Measurements from ENCODE around the gene TUBA1B. TPM values are rescaled to one million over a fixed set of nuclear protein-coding genes. Genes with fewer than 3 reads are reported as not detected.

TUBA1B gene
- total RNA-seq, 1 experiment from 2014 or later = 4,374 TPM

DNA sequence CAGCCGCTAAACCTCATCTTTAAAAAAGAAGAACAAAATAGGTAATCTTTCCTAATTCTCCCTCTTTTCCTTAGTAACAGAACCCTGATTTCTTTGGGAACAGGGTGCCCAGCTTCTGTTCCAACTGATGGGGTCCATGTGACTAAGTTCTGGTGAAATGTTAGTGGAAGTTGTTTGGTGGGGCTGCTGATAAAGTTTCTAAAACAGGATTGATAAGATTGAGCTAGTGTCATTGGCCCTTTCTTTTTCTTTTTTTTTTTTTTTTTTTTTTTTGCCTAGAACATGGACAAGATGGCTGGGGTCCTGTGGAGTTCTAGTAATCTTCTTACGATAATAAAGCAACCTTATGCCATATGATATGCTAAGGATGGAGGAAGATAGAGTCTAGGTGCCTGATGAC is 16.2 kb upstream of the TUBA1B start:
- Histone ChIP-seq H3K4me1 (ENCODE audit: insufficient read depth, low read length) (no peaks in the 10 kb centered on the region), H3K9me3 (ENCODE audit: low read length) (no peaks in the 10 kb centered on the region), H4K20me1 (ENCODE audit: low read length) (no peaks in the 10 kb centered on the region), H3K4me3 (ENCODE audit: low read length) (no peak overlapping the region), H3K27ac (ENCODE audit: low read length) (no peak overlapping the region), H3K4me2 (ENCODE audit: low read length) (no peak overlapping the region), H3K9ac (ENCODE audit: low read length) (no peak overlapping the region), H3K79me2 (ENCODE audit: low read length) (no peaks in the 10 kb centered on the region), H3K9me2 (replicated peaks; ENCODE audit: low read length) (no peaks in the 10 kb centered on the region), H2AFZ (ENCODE audit: low read length) (no peak overlapping the region), H3F3A (ENCODE audit: low read length, unreplicated experiment) (no peaks in the 10 kb centered on the region), H3K27me3 (ENCODE audit: low read length) (no peaks in the 10 kb centered on the region), H3K36me3 (ENCODE audit: low read depth, low read length) (no peaks in the 10 kb centered on the region)
- DNase-seq = no peak
- ChIA-PET CTCF (no interaction called here), POLR2A (ENCODE audit: unreplicated experiment) (no interaction called here)
- ATAC-seq = no peak
- TF ChIP-seq EZH2phosphoT487 (IDR thresholded peaks at IDR 0.05; ENCODE audit: borderline replicate concordance, low read length) = no peak
- TF ChIP-seq EZH2 (IDR thresholded peaks at IDR 0.05; ENCODE audit: low read length, unreplicated experiment) = no peak
- TF ChIP-seq, protein P1, sequence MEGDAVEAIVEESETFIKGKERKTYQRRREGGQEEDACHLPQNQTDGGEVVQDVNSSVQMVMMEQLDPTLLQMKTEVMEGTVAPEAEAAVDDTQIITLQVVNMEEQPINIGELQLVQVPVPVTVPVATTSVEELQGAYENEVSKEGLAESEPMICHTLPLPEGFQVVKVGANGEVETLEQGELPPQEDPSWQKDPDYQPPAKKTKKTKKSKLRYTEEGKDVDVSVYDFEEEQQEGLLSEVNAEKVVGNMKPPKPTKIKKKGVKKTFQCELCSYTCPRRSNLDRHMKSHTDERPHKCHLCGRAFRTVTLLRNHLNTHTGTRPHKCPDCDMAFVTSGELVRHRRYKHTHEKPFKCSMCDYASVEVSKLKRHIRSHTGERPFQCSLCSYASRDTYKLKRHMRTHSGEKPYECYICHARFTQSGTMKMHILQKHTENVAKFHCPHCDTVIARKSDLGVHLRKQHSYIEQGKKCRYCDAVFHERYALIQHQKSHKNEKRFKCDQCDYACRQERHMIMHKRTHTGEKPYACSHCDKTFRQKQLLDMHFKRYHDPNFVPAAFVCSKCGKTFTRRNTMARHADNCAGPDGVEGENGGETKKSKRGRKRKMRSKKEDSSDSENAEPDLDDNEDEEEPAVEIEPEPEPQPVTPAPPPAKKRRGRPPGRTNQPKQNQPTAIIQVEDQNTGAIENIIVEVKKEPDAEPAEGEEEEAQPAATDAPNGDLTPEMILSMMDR (conservative IDR thresholded peaks at IDR 0.05; ENCODE audit: low read depth, low read length) = no peak
- BruUV-seq (replicated peaks) = no TSS peak
- intact Hi-C loops (cut with micrococcal nuclease) = no loop called here

DNA sequence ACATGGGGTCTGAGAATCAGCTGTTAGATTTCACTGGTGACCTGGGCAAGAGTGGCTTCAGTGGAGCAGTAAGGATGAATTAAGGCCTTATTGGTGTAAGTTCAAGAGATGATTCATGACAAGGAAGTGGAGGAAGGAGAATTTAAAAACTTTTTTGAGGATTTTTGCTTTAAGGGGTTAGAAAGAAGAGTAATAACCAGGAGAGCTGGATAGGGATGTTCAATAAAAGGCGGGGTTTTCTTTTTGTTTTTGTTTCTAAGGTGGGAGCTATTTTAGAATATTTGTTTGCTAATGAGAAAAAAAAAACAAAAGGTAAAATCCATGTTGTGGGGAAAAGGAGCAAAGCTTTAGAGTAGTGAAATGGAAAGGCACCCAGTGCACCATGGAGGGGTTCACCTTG is 15.2 kb upstream of the TUBA1B start:
- no peaks in the 10 kb centered on the region for H3K9me3 ChIP-seq (ENCODE audit: low read length)
- H3K27ac ChIP-seq (ENCODE audit: low read length) = no peak overlapping the region
- no peak overlapping the region for H3K9ac ChIP-seq (ENCODE audit: low read length)
- BruUV-seq (replicated peaks) = no TSS peak
- no peaks in the 10 kb centered on the region for H3K4me1 ChIP-seq (ENCODE audit: insufficient read depth, low read length)
- ChIA-PET CTCF (no interaction called here), POLR2A (ENCODE audit: unreplicated experiment) (no interaction called here)
- intact Hi-C loops (cut with micrococcal nuclease) = no loop called here
- H2AFZ ChIP-seq (ENCODE audit: low read length) = no peak overlapping the region
- no peak overlapping the region for H3K4me2 ChIP-seq (ENCODE audit: low read length)
- no peak for DNase-seq
- no peak overlapping the region for H3K4me3 ChIP-seq (ENCODE audit: low read length)
- TF ChIP-seq EZH2 (IDR thresholded peaks at IDR 0.05; ENCODE audit: low read length, unreplicated experiment) (no peak), EZH2phosphoT487 (IDR thresholded peaks at IDR 0.05; ENCODE audit: borderline replicate concordance, low read length) (no peak)
- TF ChIP-seq, protein P1 (conservative IDR thresholded peaks at IDR 0.05; ENCODE audit: low read depth, low read length) = no peak
- H3F3A ChIP-seq (ENCODE audit: low read length, unreplicated experiment) = no peaks in the 10 kb centered on the region
- H3K79me2 ChIP-seq (ENCODE audit: low read length) = no peaks in the 10 kb centered on the region
- no peaks in the 10 kb centered on the region for H3K9me2 ChIP-seq (replicated peaks; ENCODE audit: low read length)
- H3K36me3 ChIP-seq (ENCODE audit: low read depth, low read length) = no peaks in the 10 kb centered on the region
- H3K27me3 ChIP-seq (ENCODE audit: low read length) = no peaks in the 10 kb centered on the region
- no peak for ATAC-seq
- no peaks in the 10 kb centered on the region for H4K20me1 ChIP-seq (ENCODE audit: low read length)

DNA sequence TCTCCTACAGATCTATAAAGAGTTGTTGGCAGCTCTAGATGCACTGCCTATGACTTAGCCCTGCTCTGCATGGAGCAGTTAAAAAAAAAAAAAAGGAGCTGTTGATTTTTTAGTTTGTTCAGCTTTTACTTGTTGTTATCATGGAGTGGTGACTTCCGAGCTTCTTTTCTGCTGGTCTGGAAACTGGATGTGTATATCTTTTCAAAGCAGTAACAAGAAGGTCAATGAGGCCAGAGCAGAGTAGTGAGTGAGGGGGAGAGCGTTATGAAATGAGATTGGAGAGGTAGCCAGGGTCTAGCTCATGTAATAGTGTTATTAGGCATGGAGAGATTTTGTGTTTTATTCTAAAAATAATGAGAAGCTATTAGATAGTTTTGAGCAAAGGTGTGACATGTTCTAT is 13.2 kb upstream of the TUBA1B start:
- TF ChIP-seq, protein P1 (conservative IDR thresholded peaks at IDR 0.05; ENCODE audit: low read depth, low read length) = no peak
- no peak for TF ChIP-seq EZH2phosphoT487 (IDR thresholded peaks at IDR 0.05; ENCODE audit: borderline replicate concordance, low read length)
- no peak for TF ChIP-seq EZH2 (IDR thresholded peaks at IDR 0.05; ENCODE audit: low read length, unreplicated experiment)
- Histone ChIP-seq H3K9ac (ENCODE audit: low read length) (no peak overlapping the region), H3K27me3 (ENCODE audit: low read length) (no peaks in the 10 kb centered on the region), H3K79me2 (ENCODE audit: low read length) (no peaks in the 10 kb centered on the region), H3K27ac (ENCODE audit: low read length) (no peak overlapping the region), H3K4me1 (ENCODE audit: insufficient read depth, low read length) (no peaks in the 10 kb centered on the region), H3K9me2 (replicated peaks; ENCODE audit: low read length) (no peaks in the 10 kb centered on the region), H2AFZ (ENCODE audit: low read length) (no peak overlapping the region), H3K36me3 (ENCODE audit: low read depth, low read length) (no peaks in the 10 kb centered on the region), H3F3A (ENCODE audit: low read length, unreplicated experiment) (no peaks in the 10 kb centered on the region), H4K20me1 (ENCODE audit: low read length) (no peaks in the 10 kb centered on the region), H3K9me3 (ENCODE audit: low read length) (no peaks in the 10 kb centered on the region), H3K4me2 (ENCODE audit: low read length) (no peak overlapping the region), H3K4me3 (ENCODE audit: low read length) (no peak overlapping the region)
- no TSS peak for BruUV-seq (replicated peaks)
- POLR2A ChIA-PET (ENCODE audit: unreplicated experiment) = no interaction called here
- CTCF ChIA-PET = no interaction called here
- intact Hi-C loops (cut with micrococcal nuclease) = no loop called here
- no peak for ATAC-seq
- DNase-seq = no peak

All from PC-3 (cell line).